ENCODE results near the gene PLEKHA7.

GRCh38 chr11:16790486-16791190 is 223.6 kb downstream of the PLEKHA7 start:
- TF ChIP-seq POLR2A (IDR thresholded peaks at IDR 0.05; ENCODE audit: low read depth, low read length) (no peak), POLR2AphosphoS5 (IDR thresholded peaks at IDR 0.05; ENCODE audit: low read depth, low read length) (no peak), TAF1 (IDR thresholded peaks at IDR 0.05; ENCODE audit: borderline replicate concordance, low read depth, low read length) (no peak)

Measured in GM12892 (cell line).